HCEC 1CT (cell line): ENCODE results near the gene EIF4H.
"Not testable (repeated sequence)": the region's sequence is repeated elsewhere in the genome, so short reads cannot be mapped to it uniquely, and the experiment has no call there.

Experiments used
- DNase-seq: peaks from one replicate; pipeline ENCODE4 v3.0.0-alpha.2; 2017

Gene EIF4H

GRCh38 chr7:74176555-74176954 lies 2.4 kb downstream of the EIF4H start:
- no peak for DNase-seq

- no peak for DNase-seq
Measured at GRCh38 chr7:74178632-74179031, 4.5 kb downstream of the EIF4H start.

- no peak for DNase-seq
Measured at GRCh38 chr7:74179935-74180604, 5.9 kb downstream of the EIF4H start.

GRCh38 chr7:74180866-74181265 lies 6.7 kb downstream of the EIF4H start:
- DNase-seq, result no peak

- no peak for DNase-seq
Measured at GRCh38 chr7:74181821-74182220, 7.7 kb downstream of the EIF4H start.

GRCh38 chr7:74182453-74183090 lies 8.4 kb downstream of the EIF4H start:
- no peak for DNase-seq

GRCh38 chr7:74183142-74183541 lies 9.0 kb downstream of the EIF4H start:
- no peak for DNase-seq

GRCh38 chr7:74183653-74184450 lies 9.7 kb downstream of the EIF4H start:
- DNase-seq, result no peak

- no peak for DNase-seq
Measured at GRCh38 chr7:74185016-74185415, 10.9 kb downstream of the EIF4H start.

GRCh38 chr7:74185636-74186035 lies 11.5 kb downstream of the EIF4H start:
- DNase-seq, result no peak

- DNase-seq, result peak; percentile 39
Measured at GRCh38 chr7:74187915-74188675, 13.9 kb downstream of the EIF4H start.

- no peak for DNase-seq
Measured at GRCh38 chr7:74190259-74190658, 16.1 kb downstream of the EIF4H start.

- DNase-seq, result no peak
Measured at GRCh38 chr7:74191231-74191630, 17.1 kb downstream of the EIF4H start.

GRCh38 chr7:74193054-74193453 lies 18.9 kb downstream of the EIF4H start:
- DNase-seq, result no peak

- DNase-seq, result no peak
Measured at GRCh38 chr7:74193913-74194312, 19.8 kb downstream of the EIF4H start.

- no peak for DNase-seq
Measured at GRCh38 chr7:74194686-74195085, 20.5 kb downstream of the EIF4H start.

GRCh38 chr7:74195139-74195860 lies 21.1 kb downstream of the EIF4H start:
- not testable (repeated sequence) for DNase-seq

- not testable (repeated sequence) for DNase-seq
Measured at GRCh38 chr7:74195968-74196654, 22.0 kb downstream of the EIF4H start.

- no peak for DNase-seq
Measured at GRCh38 chr7:74197449-74198124, 23.4 kb downstream of the EIF4H start.

- DNase-seq, result peak; percentile 33
Measured at GRCh38 chr7:74199551-74200355, 25.6 kb downstream of the EIF4H start.
